Adrenal gland (tissue), 5 donors: Measurements from ENCODE around the gene TENT4B.

Source experiments
- POLR2A ChIP-seq, 2 donors: fragments of 450-650 bp; IDR thresholded peaks; one replicate each; pipeline ENCODE4 v1.6.1; 2017; ENCODE audit warnings: antibody characterized with exemption in 2 of 2, mild to moderate bottlenecking in 2 of 2, moderate library complexity in 1 of 2
- TF ChIP-seq, protein P1 (sequence below), 6 experiments: fragments of 450-650 bp in 4 of 6; fragments of 200-600 bp in 2 of 6; sonication (generic) in 1 of 6; IDR thresholded peaks; 1 replicate in 5 of 6; 2 replicates in 1 of 6; pipeline versions ENCODE4 v1.5.1 to v1.8.0; 2016 to 2021; ENCODE audit warnings: antibody characterized with exemption in 6 of 6, mild to moderate bottlenecking in 2 of 6, moderate library complexity in 1 of 6
- donor health status: DM: no; HTN: no; CAD: no.

- TF ChIP-seq, protein P1, sequence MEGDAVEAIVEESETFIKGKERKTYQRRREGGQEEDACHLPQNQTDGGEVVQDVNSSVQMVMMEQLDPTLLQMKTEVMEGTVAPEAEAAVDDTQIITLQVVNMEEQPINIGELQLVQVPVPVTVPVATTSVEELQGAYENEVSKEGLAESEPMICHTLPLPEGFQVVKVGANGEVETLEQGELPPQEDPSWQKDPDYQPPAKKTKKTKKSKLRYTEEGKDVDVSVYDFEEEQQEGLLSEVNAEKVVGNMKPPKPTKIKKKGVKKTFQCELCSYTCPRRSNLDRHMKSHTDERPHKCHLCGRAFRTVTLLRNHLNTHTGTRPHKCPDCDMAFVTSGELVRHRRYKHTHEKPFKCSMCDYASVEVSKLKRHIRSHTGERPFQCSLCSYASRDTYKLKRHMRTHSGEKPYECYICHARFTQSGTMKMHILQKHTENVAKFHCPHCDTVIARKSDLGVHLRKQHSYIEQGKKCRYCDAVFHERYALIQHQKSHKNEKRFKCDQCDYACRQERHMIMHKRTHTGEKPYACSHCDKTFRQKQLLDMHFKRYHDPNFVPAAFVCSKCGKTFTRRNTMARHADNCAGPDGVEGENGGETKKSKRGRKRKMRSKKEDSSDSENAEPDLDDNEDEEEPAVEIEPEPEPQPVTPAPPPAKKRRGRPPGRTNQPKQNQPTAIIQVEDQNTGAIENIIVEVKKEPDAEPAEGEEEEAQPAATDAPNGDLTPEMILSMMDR (IDR thresholded peaks at IDR 0.05) = no peak
- no peak for TF ChIP-seq POLR2A (IDR thresholded peaks at IDR 0.05)
Observed at GRCh38 chr16:50253514-50253910, 100.4 kb downstream of the TENT4B start.
